EH (cell line): ENCODE results near the gene MRGPRD.

Source experiments
- DNase-seq: peaks from one replicate; pipeline ENCODE4 v3.0.0-alpha.2; 2015; ENCODE audit warnings: low read depth

MRGPRD gene

GRCh38 chr11:68980776-68981065 is at the start of gene MRGPRD:
TSS of gene MRGPRD (minus strand) at chr11:68980986. CDS start at chr11:68980986, 0 bp downstream.
- no peak for DNase-seq

- no peak for DNase-seq
Observed at GRCh38 chr11:69030301-69030700, 49.5 kb upstream of the MRGPRD start.

- no peak for DNase-seq
Observed at GRCh38 chr11:69027704-69028372, 47.1 kb upstream of the MRGPRD start.

- DNase-seq, result no peak
Observed at GRCh38 chr11:69024509-69024908, 43.7 kb upstream of the MRGPRD start.

GRCh38 chr11:69022260-69022659 is 41.5 kb upstream of the MRGPRD start:
- DNase-seq, result no peak

- DNase-seq, result peak; percentile 86
Observed at GRCh38 chr11:69018924-69019323, 38.1 kb upstream of the MRGPRD start.

- DNase-seq, result no peak
Observed at GRCh38 chr11:69017951-69018350, 37.2 kb upstream of the MRGPRD start.

- DNase-seq, result no peak
Observed at GRCh38 chr11:69014898-69015549, 34.2 kb upstream of the MRGPRD start.

- DNase-seq, result peak; percentile 50
Observed at GRCh38 chr11:69014084-69014851, 33.5 kb upstream of the MRGPRD start.

- peak; percentile 94 for DNase-seq
Observed at GRCh38 chr11:69013009-69013951, 32.5 kb upstream of the MRGPRD start, which contains the start of gene MRGPRF. TSS of gene MRGPRF (minus strand) at chr11:69013246. CDS start at chr11:69009901, 3,345 bp downstream.

- DNase-seq, result peak; percentile 63
Observed at GRCh38 chr11:69012092-69013008, 31.6 kb upstream of the MRGPRD start.

GRCh38 chr11:69011624-69012091 is 30.9 kb upstream of the MRGPRD start:
- no peak for DNase-seq

GRCh38 chr11:69010964-69011623 is 30.3 kb upstream of the MRGPRD start:
- DNase-seq, result peak; percentile 91

- peak; percentile 54 for DNase-seq
Observed at GRCh38 chr11:69010361-69010891, 29.6 kb upstream of the MRGPRD start.

- DNase-seq, result peak; percentile 13
Observed at GRCh38 chr11:69009441-69010211, 28.8 kb upstream of the MRGPRD start.

GRCh38 chr11:69008737-69009440 is 28.1 kb upstream of the MRGPRD start:
- DNase-seq, result peak; percentile 98

GRCh38 chr11:69007975-69008381 is 27.2 kb upstream of the MRGPRD start:
- peak; percentile 60 for DNase-seq

- no peak for DNase-seq
Observed at GRCh38 chr11:69006816-69007215, 26.0 kb upstream of the MRGPRD start.
